ENCODE results near the gene CCDC92.

DNA sequence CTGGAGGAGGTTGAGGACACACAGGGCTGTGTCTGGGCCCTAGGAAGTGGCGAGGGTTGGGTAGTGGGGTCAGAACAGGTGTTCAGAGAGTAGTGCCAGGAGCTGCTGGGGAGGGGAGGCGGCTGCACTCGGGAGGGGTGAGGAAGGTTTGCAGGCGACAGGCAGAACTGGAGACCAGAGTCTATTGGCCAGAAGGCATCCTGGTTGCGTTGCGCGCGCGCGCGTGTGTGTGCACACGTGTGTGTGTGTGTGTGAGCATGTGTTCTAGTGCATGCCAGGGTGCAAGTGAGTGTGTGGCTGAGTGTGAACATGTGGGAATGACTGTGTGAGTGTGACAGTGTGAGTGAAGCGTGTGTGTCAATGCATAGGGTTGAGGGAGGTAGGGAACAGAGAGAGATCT lies 86.4 kb downstream of the CCDC92 start:
- TF ChIP-seq, protein P1, sequence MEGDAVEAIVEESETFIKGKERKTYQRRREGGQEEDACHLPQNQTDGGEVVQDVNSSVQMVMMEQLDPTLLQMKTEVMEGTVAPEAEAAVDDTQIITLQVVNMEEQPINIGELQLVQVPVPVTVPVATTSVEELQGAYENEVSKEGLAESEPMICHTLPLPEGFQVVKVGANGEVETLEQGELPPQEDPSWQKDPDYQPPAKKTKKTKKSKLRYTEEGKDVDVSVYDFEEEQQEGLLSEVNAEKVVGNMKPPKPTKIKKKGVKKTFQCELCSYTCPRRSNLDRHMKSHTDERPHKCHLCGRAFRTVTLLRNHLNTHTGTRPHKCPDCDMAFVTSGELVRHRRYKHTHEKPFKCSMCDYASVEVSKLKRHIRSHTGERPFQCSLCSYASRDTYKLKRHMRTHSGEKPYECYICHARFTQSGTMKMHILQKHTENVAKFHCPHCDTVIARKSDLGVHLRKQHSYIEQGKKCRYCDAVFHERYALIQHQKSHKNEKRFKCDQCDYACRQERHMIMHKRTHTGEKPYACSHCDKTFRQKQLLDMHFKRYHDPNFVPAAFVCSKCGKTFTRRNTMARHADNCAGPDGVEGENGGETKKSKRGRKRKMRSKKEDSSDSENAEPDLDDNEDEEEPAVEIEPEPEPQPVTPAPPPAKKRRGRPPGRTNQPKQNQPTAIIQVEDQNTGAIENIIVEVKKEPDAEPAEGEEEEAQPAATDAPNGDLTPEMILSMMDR (IDR thresholded peaks at IDR 0.05), result no peak
- TF ChIP-seq EZH2phosphoT487 (IDR thresholded peaks at IDR 0.05) (no peak), EZH2 (IDR thresholded peaks at IDR 0.05) (no peak)
